ENCODE data around the gene ANKHD1. TPM values are rescaled to one million over a fixed set of nuclear protein-coding genes. Genes with fewer than 3 reads are reported as not detected.

The ANKHD1 gene
- total and polyA plus RNA-seq, 9 of the 15 experiments (the other 6 are each of a cell fraction or from before 2014, with no cell fraction given), result 38.9 to 138 (median 78.7) TPM

DNA sequence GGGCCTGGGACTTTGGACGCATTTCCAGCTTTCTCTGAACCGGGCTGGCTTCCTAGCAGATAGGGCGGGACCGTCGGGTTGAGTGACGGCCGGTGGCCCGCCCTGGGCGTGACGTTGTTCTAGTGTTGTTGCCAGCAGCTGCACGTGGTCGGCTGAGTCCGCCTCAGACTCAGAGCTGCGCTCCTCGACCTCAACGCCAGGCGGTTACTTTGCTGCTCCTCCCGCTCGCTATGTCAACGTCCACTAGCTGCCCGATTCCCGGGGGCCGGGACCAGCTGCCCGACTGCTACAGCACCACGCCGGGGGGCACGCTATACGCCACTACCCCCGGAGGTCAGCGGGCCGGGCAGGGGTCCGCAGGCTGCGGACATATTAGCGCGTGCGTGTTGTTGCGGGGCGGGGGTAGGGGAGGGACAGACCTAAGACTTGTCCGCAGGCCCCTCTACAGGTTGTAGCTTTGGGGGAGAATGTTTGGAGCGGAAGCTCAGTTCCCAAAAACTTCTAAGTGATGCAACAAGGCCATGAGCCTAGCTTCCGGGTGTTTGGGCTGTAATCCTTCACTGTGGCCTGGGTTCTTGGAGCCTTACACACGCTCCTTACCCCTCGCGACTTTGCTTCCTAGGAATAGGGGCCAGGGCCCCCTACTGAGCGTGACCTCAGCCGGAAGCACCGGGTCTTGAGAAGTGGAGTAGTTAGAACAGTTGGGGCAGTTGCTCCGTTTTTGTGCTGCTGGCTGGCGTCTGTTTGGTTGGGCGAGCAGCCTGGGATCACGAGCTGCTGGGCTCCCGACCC is 146.1 kb downstream of the ANKHD1 start, which contains the start of gene EIF4EBP3:
Gene EIF4EBP3, plus strand, starts transcription at position 155 of the 792 bp plus-strand sequence. Its CDS starts 76 bp downstream, at position 231.
- peaks cover 64% of the 10 kb centered on the region for H3K36me3 ChIP-seq (ENCODE audit: control insufficient read depth, insufficient read depth, low read length)
- peaks cover 5% of the 10 kb centered on the region for H3K9me1 ChIP-seq (ENCODE audit: control insufficient read depth, insufficient read depth, low read length)
- no peaks in the 10 kb centered on the region for H3K9me3 ChIP-seq (replicated peaks; ENCODE audit: control insufficient read depth, insufficient read depth, low read depth, low read length)
- H2AFZ ChIP-seq (ENCODE audit: low read depth, low read length), result peak within 1 kb of the TSS; percentile 74
- H3K9ac ChIP-seq (ENCODE audit: insufficient read depth in 1 of 2, low read depth in 2 of 2, low read length in 2 of 2), result peak within 1 kb of the TSS; percentile 58 to 88
- H3K79me2 ChIP-seq (ENCODE audit: control insufficient read depth, insufficient read depth, low read length), result peaks cover 4% of the 10 kb centered on the region; the same call in 1 of the 3 replicates
- H3K4me1 ChIP-seq (replicated peaks in 1 of 2; ENCODE audit: control insufficient read depth in 2 of 2, insufficient read depth in 2 of 2, low read length in 2 of 2), result peaks cover 34 to 35% of the 10 kb centered on the region in 2 experiments
- FAIRE-seq (peak; percentile 97), DNase-seq (ENCODE audit: extremely low read depth in 1 of 4, low spot score in 3 of 4) (peak; percentile 86 to 95 (median 90)), ATAC-seq (peak; percentile 94)
- peak within 1 kb of the TSS; percentile 3; the same call in 1 of the 2 replicates for H3K4me3 ChIP-seq
- H3K27me3 ChIP-seq (ENCODE audit: control insufficient read depth in 2 of 2, insufficient read depth in 2 of 2, low read length in 2 of 2), result no peaks in the 10 kb centered on the region; a peak in 1 of 5 replicates
- 22% methylated on average over 42 of the region's 52 CpGs for WGBS (ENCODE audit: insufficient coverage, low coverage, missing lambda C conversion rate)
- peak within 1 kb of the TSS; percentile 66 for H3K4me2 ChIP-seq (ENCODE audit: insufficient read depth, low read length)
- H4K20me1 ChIP-seq (replicated peaks; ENCODE audit: control insufficient read depth, insufficient read depth, low read length), result peaks cover 14% of the 10 kb centered on the region; the same call in 1 of the 2 replicates
- peak within 1 kb of the TSS; percentile 61 for H3K27ac ChIP-seq (ENCODE audit: extremely low read depth, low read depth, low read length)
- in situ Hi-C loops (cut with MboI), result no loop called here
- POLR2A ChIA-PET, result interaction anchor here (0.5 to 5.3 kb wide), 26 partner anchors 9 to 698 kb away, joined by 3 to 56 read pairs (median 4); partner anchors contain the start of genes APBB3, HARS1, HARS2 and IK
- intact Hi-C loops (cut with micrococcal nuclease), result loop anchor here (5.0 kb wide), 1 partner anchor 175 kb away; no protein-coding TSS in a partner anchor
- no TSS peak for BruUV-seq (replicated peaks)
- CTCF ChIA-PET (ENCODE audit: low intra/inter-chr PET ratio), result interaction anchor here (0.6 kb wide), 1 partner anchor 172 kb away, joined by 3 read pairs; no protein-coding TSS in a partner anchor
- TF ChIP-seq, protein P1, sequence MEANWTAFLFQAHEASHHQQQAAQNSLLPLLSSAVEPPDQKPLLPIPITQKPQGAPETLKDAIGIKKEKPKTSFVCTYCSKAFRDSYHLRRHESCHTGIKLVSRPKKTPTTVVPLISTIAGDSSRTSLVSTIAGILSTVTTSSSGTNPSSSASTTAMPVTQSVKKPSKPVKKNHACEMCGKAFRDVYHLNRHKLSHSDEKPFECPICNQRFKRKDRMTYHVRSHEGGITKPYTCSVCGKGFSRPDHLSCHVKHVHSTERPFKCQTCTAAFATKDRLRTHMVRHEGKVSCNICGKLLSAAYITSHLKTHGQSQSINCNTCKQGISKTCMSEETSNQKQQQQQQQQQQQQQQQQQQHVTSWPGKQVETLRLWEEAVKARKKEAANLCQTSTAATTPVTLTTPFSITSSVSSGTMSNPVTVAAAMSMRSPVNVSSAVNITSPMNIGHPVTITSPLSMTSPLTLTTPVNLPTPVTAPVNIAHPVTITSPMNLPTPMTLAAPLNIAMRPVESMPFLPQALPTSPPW (CRISPR knock-in tag; IDR thresholded peaks at IDR 0.05), result peak; percentile 50
- no peak for TF ChIP-seq KAT8 (IDR thresholded peaks at IDR 0.05; ENCODE audit: low read depth)
- no peak for TF ChIP-seq ZEB2 (IDR thresholded peaks at IDR 0.05)
- no peak for TF ChIP-seq SMARCE1 (IDR thresholded peaks at IDR 0.05)
- no peak for TF ChIP-seq HDAC8 (tag; IDR thresholded peaks at IDR 0.05)
- TF ChIP-seq, protein P2, sequence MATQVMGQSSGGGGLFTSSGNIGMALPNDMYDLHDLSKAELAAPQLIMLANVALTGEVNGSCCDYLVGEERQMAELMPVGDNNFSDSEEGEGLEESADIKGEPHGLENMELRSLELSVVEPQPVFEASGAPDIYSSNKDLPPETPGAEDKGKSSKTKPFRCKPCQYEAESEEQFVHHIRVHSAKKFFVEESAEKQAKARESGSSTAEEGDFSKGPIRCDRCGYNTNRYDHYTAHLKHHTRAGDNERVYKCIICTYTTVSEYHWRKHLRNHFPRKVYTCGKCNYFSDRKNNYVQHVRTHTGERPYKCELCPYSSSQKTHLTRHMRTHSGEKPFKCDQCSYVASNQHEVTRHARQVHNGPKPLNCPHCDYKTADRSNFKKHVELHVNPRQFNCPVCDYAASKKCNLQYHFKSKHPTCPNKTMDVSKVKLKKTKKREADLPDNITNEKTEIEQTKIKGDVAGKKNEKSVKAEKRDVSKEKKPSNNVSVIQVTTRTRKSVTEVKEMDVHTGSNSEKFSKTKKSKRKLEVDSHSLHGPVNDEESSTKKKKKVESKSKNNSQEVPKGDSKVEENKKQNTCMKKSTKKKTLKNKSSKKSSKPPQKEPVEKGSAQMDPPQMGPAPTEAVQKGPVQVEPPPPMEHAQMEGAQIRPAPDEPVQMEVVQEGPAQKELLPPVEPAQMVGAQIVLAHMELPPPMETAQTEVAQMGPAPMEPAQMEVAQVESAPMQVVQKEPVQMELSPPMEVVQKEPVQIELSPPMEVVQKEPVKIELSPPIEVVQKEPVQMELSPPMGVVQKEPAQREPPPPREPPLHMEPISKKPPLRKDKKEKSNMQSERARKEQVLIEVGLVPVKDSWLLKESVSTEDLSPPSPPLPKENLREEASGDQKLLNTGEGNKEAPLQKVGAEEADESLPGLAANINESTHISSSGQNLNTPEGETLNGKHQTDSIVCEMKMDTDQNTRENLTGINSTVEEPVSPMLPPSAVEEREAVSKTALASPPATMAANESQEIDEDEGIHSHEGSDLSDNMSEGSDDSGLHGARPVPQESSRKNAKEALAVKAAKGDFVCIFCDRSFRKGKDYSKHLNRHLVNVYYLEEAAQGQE (IDR thresholded peaks at IDR 0.05; ENCODE audit: borderline replicate concordance), result peak; percentile 82
- TF ChIP-seq, protein P2 (CRISPR knock-in tag; IDR thresholded peaks at IDR 0.05; ENCODE audit: low read depth), result peak; percentile 71; the same call in 1 of the 2 replicates
- TF ChIP-seq THRAP3 (IDR thresholded peaks at IDR 0.05; ENCODE audit: borderline replicate concordance), result peak; percentile 61; the same call in 1 of the 2 replicates
- TF ChIP-seq, protein P3, sequence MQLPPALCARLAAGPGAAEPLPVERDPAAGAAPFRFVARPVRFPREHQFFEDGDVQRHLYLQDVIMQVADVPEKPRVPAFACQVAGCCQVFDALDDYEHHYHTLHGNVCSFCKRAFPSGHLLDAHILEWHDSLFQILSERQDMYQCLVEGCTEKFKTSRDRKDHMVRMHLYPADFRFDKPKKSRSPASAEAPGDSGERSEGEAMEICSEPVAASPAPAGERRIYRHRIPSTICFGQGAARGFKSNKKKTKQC (CRISPR knock-in tag; IDR thresholded peaks at IDR 0.05), result no peak
- peak; percentile 65; the same call in 1 of the 2 replicates for TF ChIP-seq SUPT5H (IDR thresholded peaks at IDR 0.05)
- no peak for TF ChIP-seq ZNF212 (CRISPR knock-in tag; IDR thresholded peaks at IDR 0.05)
